NCI-H1417 treated with DMSO at 0.1 percent for 48 hours (cell line): ENCODE data around the gene TMEM18.

Experiments
- DNase-seq: peaks from one replicate; lab custom pipeline; 2025; lab: John Stamatoyannopoulos, UW

The TMEM18 gene

DNA sequence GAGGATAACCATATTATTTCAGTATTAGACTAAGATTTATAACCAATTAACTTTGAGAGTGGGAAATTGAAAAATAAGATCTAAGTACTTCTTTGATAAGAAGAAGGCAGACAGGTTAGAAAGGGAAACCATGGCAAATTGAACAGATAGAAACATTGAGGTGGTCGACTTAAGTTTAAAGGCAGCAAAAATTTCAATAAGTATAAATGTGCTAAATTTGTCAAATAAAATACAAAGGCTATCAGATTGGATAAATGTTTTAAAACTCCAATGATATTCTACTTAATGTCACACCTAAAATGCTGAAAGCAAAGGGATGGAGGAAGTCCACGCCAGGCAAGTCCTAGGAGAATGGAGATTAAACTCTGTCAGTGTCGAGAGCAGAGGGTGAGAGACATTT is 59.2 kb downstream of the TMEM18 start:
- DNase-seq = no peak
